Measurements from ENCODE around the gene TRIM41.

- TF ChIP-seq TAF1 (IDR thresholded peaks at IDR 0.05; ENCODE audit: borderline replicate concordance, low read depth, low read length) (no peak), POLR2A (IDR thresholded peaks at IDR 0.05; ENCODE audit: low read depth, low read length) (no peak)
Observed at GRCh38 chr5:181282874-181283273, 59.8 kb downstream of the TRIM41 start.

Measured in GM12892 (cell line).